Endothelial cell of umbilical vein (primary cell): ENCODE measurements around the gene UBASH3B. TPM values are rescaled to one million over a fixed set of nuclear protein-coding genes. Genes with fewer than 3 reads are reported as not detected.

Experiments used
- BruUV-seq: library from RNA; stranded (reverse); fragments of 400-500 nt; replicated peaks from 2 replicates; lab custom pipeline; 2021; lab: Mats Ljungman, UMichigan
- CTCF ChIA-PET: fragments of 300-600, 350-600 bp; sonication (Branson Sonifier 250); formaldehyde crosslinking; loops from one replicate; lab custom pipeline; 2021; ENCODE audit warnings: antibody characterized with exemption, inconsistent platforms; lab: Charles Lee
- POLR2A ChIA-PET: fragments of 300-600, 350-600 bp; sonication (Branson Sonifier 250); formaldehyde crosslinking; loops from one replicate; lab custom pipeline; 2021; ENCODE audit warnings: antibody characterized with exemption, inconsistent platforms; lab: Charles Lee
- DNase-seq: peaks from one replicate; pipeline ENCODE4 v3.0.0-alpha.2; 2011; ENCODE audit warnings: low read depth, low spot score
- FAIRE-seq: peaks from 2 replicates; lab custom pipeline; 2011; peaks lifted over from hg19 to GRCh38; lab: Jason Lieb, UNC
- H2AFZ ChIP-seq: 2 replicates; pipeline ENCODE4 v1.6.0; 2012; ENCODE audit warnings: low read depth, low read length, control low read depth, inconsistent platforms
- H3K27ac ChIP-seq: 2 replicates; pipeline ENCODE4 v1.5.1; 2011; ENCODE audit warnings: low read depth, mild to moderate bottlenecking, control low read depth, low read length, moderate library complexity; ENCODE audit not compliant: insufficient read depth
- H3K27me3 ChIP-seq, 2 experiments: 2 replicates each; pipeline versions ENCODE4 v1.6.0 to v1.6.1; 2011; ENCODE audit warnings: low read length in 2 of 2, mixed read lengths in 1 of 2; ENCODE audit not compliant: control insufficient read depth in 2 of 2, insufficient read depth in 2 of 2
- H3K36me3 ChIP-seq, 2 experiments: 2 replicates in 1 of 2; 3 replicates in 1 of 2; pipeline ENCODE4 v1.5.1; 2011; ENCODE audit warnings: low read length in 2 of 2, mild to moderate bottlenecking in 1 of 2, moderate library complexity in 1 of 2; ENCODE audit not compliant: control insufficient read depth in 2 of 2, insufficient read depth in 2 of 2; ENCODE audit errors: extremely low read depth in 1 of 2
- H3K4me1 ChIP-seq: 3 replicates; pipeline ENCODE4 v1.5.1; 2011; ENCODE audit warnings: mild to moderate bottlenecking, low read length; ENCODE audit not compliant: control insufficient read depth, insufficient read depth; ENCODE audit errors: extremely low read depth
- H3K4me2 ChIP-seq: 2 replicates; pipeline ENCODE4 v1.6.1; 2011; ENCODE audit warnings: low read length, control low read depth, mixed read lengths; ENCODE audit not compliant: insufficient read depth
- H3K4me3 ChIP-seq, 3 experiments: fragments of 200-600 bp in 1 of 3; sonication (generic), shearing (Covaris generic) in 1 of 3; replicated peaks in 1 of 3; 2 replicates each; pipeline ENCODE4 v1.5.1; 2011 to 2016; ENCODE audit warnings: control low read depth in 3 of 3, low read length in 3 of 3, mild to moderate bottlenecking in 2 of 3, inconsistent platforms in 1 of 3, low read depth in 1 of 3, moderate library complexity in 1 of 3; ENCODE audit not compliant: insufficient read depth in 1 of 3
- H3K79me2 ChIP-seq: 2 replicates; pipeline ENCODE4 v1.6.0; 2012; ENCODE audit warnings: low read length, inconsistent platforms; ENCODE audit not compliant: control insufficient read depth, insufficient read depth
- H3K9ac ChIP-seq: replicated peaks from 2 replicates; pipeline ENCODE3; 2011; ENCODE audit warnings: low read length, control low read depth; ENCODE audit not compliant: insufficient read depth; ENCODE audit errors: extremely low read depth
- H3K9me1 ChIP-seq: replicated peaks from 3 replicates; pipeline ENCODE4 v1.6.0; 2011; ENCODE audit warnings: mild to moderate bottlenecking, low read length; ENCODE audit not compliant: control insufficient read depth, insufficient read depth; ENCODE audit errors: extremely low read depth
- H3K9me3 ChIP-seq: replicated peaks from 2 replicates; pipeline ENCODE4 v1.5.1; 2012; ENCODE audit warnings: low read length, inconsistent platforms; ENCODE audit not compliant: control insufficient read depth, insufficient read depth
- H4K20me1 ChIP-seq: replicated peaks from 2 replicates; pipeline ENCODE3; 2011; ENCODE audit warnings: mild to moderate bottlenecking, low read length; ENCODE audit not compliant: control insufficient read depth, insufficient read depth; ENCODE audit errors: extremely low read depth
- CTCF ChIP-seq, 2 donors: IDR thresholded peaks; 1 replicate in 1 of 2; 2 replicates in 1 of 2; pipeline ENCODE4 v1.5.1; 2011; ENCODE audit warnings: low read length in 2 of 2, mild to moderate bottlenecking in 2 of 2, moderate library complexity in 2 of 2, control low read depth in 1 of 2, inconsistent platforms in 1 of 2, low read depth in 1 of 2; ENCODE audit not compliant: insufficient read depth in 1 of 2; ENCODE audit errors: extremely low read depth in 1 of 2
- EZH2 ChIP-seq: IDR thresholded peaks from 2 replicates; pipeline ENCODE4 v1.6.1; 2012; ENCODE audit warnings: borderline replicate concordance, low read depth, mild to moderate bottlenecking, moderate library complexity, low read length, inconsistent platforms; ENCODE audit not compliant: severe bottlenecking
- FOS ChIP-seq: IDR thresholded peaks from 2 replicates; pipeline ENCODE4 v1.6.1; 2011; ENCODE audit warnings: mild to moderate bottlenecking, low read length, moderate library complexity, borderline replicate concordance; ENCODE audit not compliant: insufficient read depth
- GATA2 ChIP-seq: IDR thresholded peaks from 2 replicates; pipeline ENCODE4 v1.7.0; 2011; ENCODE audit warnings: low read depth, mild to moderate bottlenecking, moderate library complexity, mixed read lengths, low read length; ENCODE audit not compliant: insufficient read length, insufficient read depth
- JUN ChIP-seq: IDR thresholded peaks from 2 replicates; pipeline ENCODE4 v1.6.1; 2011; ENCODE audit warnings: borderline replicate concordance, low read depth; ENCODE audit not compliant: insufficient read length, insufficient read depth
- MAX ChIP-seq: IDR thresholded peaks from 2 replicates; pipeline ENCODE4 v1.6.1; 2011; ENCODE audit not compliant: insufficient read depth, insufficient read length
- MYC ChIP-seq: IDR thresholded peaks from one replicate; pipeline ENCODE4 v1.6.1; 2011; ENCODE audit warnings: mild to moderate bottlenecking, low read depth, low read length
- POLR2AphosphoS5 ChIP-seq: IDR thresholded peaks from 2 replicates; pipeline ENCODE4 v1.6.1; 2012; ENCODE audit warnings: low read depth, mild to moderate bottlenecking, control low read depth, low read length, moderate library complexity; ENCODE audit not compliant: insufficient read depth
- dilution Hi-C: fragments of 300-500 bp; cut with MboI; formaldehyde crosslinking; loops from one replicate; pipeline ENCODE4 v1.15.0; 2019; ENCODE audit warnings: low sequenced_read_pairs; ENCODE audit not compliant: extremely low pct_ligation_motif_present
- intact Hi-C: fragments of 100-400 bp; cut with micrococcal nuclease; formaldehyde crosslinking; loops from one replicate; pipeline ENCODE4 v1.10.0; 2022
- polyA plus RNA-seq, 4 experiments: library from polyadenylated mRNA; depleted of rRNA in 3 of 4; stranded (reverse) in 3 of 4; unstranded in 1 of 4; fragments of >200 nt; gene quantifications; 2 replicates each; pipeline versions ENCODE4 v1.2.1 to v1.2.3, GENCODE V29; 2011 to 2012; ENCODE audit warnings: missing spikeins in 1 of 4
- total RNA-seq: library from RNA; stranded (reverse); gene quantifications from 2 replicates; pipeline ENCODE4 v1.2.3, GENCODE V29; 2021

Gene UBASH3B
- total and polyA plus RNA-seq, 2 donors (not counting 3 experiments of a cell fraction or from before 2014, with no cell fraction given) = 23.7 to 38.1 TPM

GRCh38 chr11:122852796-122853160, 197.3 kb downstream of the UBASH3B start:
- Histone ChIP-seq H3K4me1 (no peaks in the 10 kb centered on the region), H3K4me2 (no peak overlapping the region), H4K20me1 (no peaks in the 10 kb centered on the region), H2AFZ (no peak overlapping the region), H3K4me3 (no peak overlapping the region), H3K9me1 (no peaks in the 10 kb centered on the region), H3K36me3 (no peaks in the 10 kb centered on the region), H3K9me3 (no peaks in the 10 kb centered on the region), H3K9ac (no peak overlapping the region), H3K27me3 (peaks cover 0 to 3% of the 10 kb centered on the region in 2 experiments), H3K79me2 (no peaks in the 10 kb centered on the region), H3K27ac (no peak overlapping the region)
- dilution Hi-C loops = no loop called here
- TF ChIP-seq MYC (no peak), JUN (no peak), EZH2 (no peak), CTCF (IDR thresholded peaks at IDR 0.05; ENCODE audit: extremely low read depth in 1 of 2, insufficient read depth in 1 of 2, low read depth in 1 of 2, low read length in 2 of 2) (no peak), GATA2 (no peak), POLR2AphosphoS5 (no peak), MAX (no peak), FOS (no peak)
- intact Hi-C loops = no loop called here
- CTCF ChIA-PET = interaction anchor here (0.9 to 16.0 kb wide), 19 partner anchors 8 to 272 kb away, joined by 3 to 720 read pairs (median 12); partner anchors contain the start of gene CRTAM
- POLR2A ChIA-PET = no interaction called here
- FAIRE-seq = no peak
- BruUV-seq = no TSS peak
- no peak for DNase-seq
